K562 (cell line): Measurements from ENCODE around the gene MTRF1L. TPM values are rescaled to one million over a fixed set of nuclear protein-coding genes. Genes with fewer than 3 reads are reported as not detected.

ENCODE experiments used
- ATAC-seq: fragments of 200-7000 bp; cut with Tn5 transposase; 3 replicates; pipeline ENCODE4 v1.9.1; 2020; ENCODE audit warnings: moderate library complexity
- BruUV-seq: library from RNA; stranded (reverse); fragments of 400-500 nt; replicated peaks from 2 replicates; lab custom pipeline; 2021; lab: Mats Ljungman, UMichigan
- CTCF ChIA-PET: fragments of 300-600 bp; formaldehyde crosslinking; extraction: SDS; loops from one replicate; lab custom pipeline; 2021; ENCODE audit warnings: low intra/inter-chr PET ratio; lab: Yijun Ruan, JAX
- POLR2A ChIA-PET: fragments of 300-600, 350-650 bp; sonication (Branson Sonifier 250); formaldehyde crosslinking; extraction: SDS; loops from one replicate; lab custom pipeline; 2021; ENCODE audit warnings: antibody characterized with exemption, inconsistent platforms; lab: Yijun Ruan, JAX
- DNase-seq, 4 experiments: peaks; one replicate each; pipeline versions ENCODE4 v3.0.0 to v3.0.0-alpha.2; 2011 to 2018; ENCODE audit warnings: low spot score in 3 of 4, mixed read lengths in 3 of 4; ENCODE audit errors: extremely low read depth in 1 of 4
- FAIRE-seq: peaks from 2 replicates; lab custom pipeline; 2011; peaks lifted over from hg19 to GRCh38; lab: Jason Lieb, UNC
- H2AFZ ChIP-seq: 2 replicates; pipeline ENCODE4 v1.6.0; 2011; ENCODE audit warnings: low read depth, low read length, control low read depth, inconsistent platforms
- H3K27ac ChIP-seq: fragments of 200-600 bp; 3 replicates; pipeline ENCODE4 v1.8.0; 2011; ENCODE audit warnings: low read depth, mild to moderate bottlenecking, control low read depth, inconsistent platforms, low read length, moderate library complexity, mixed read lengths; ENCODE audit errors: extremely low read depth
- H3K27me3 ChIP-seq, 2 experiments: fragments of 300-600 bp in 1 of 2; 2 replicates in 1 of 2; 3 replicates in 1 of 2; pipeline versions ENCODE4 v1.6.0 to v1.8.0; 2011; ENCODE audit warnings: inconsistent platforms in 2 of 2, low read length in 2 of 2, mild to moderate bottlenecking in 1 of 2, mixed read lengths in 1 of 2, moderate library complexity in 1 of 2; ENCODE audit not compliant: control insufficient read depth in 2 of 2, insufficient read depth in 2 of 2
- H3K36me3 ChIP-seq: fragments of 300-600 bp; 3 replicates; pipeline ENCODE4 v1.8.0; 2011; ENCODE audit warnings: mild to moderate bottlenecking, low read length, inconsistent platforms; ENCODE audit not compliant: control insufficient read depth, insufficient read depth
- H3K4me1 ChIP-seq, 2 experiments: fragments of 200-600 bp in 1 of 2; replicated peaks in 1 of 2; 2 replicates in 1 of 2; 3 replicates in 1 of 2; pipeline versions ENCODE4 v1.5.1 to v1.8.0; 2011; ENCODE audit warnings: inconsistent platforms in 2 of 2, low read length in 2 of 2, mild to moderate bottlenecking in 1 of 2, mixed read lengths in 1 of 2, moderate library complexity in 1 of 2; ENCODE audit not compliant: control insufficient read depth in 2 of 2, insufficient read depth in 2 of 2
- H3K4me2 ChIP-seq: 2 replicates; pipeline ENCODE4 v1.6.1; 2011; ENCODE audit warnings: low read length, control low read depth, inconsistent platforms, mixed read lengths; ENCODE audit not compliant: insufficient read depth
- H3K4me3 ChIP-seq: fragments of 200-600 bp; sonication (generic), shearing (Covaris generic); 2 replicates; pipeline ENCODE4 v1.5.1; 2016; ENCODE audit warnings: control low read depth, inconsistent platforms
- H3K79me2 ChIP-seq: fragments of 200-600 bp; 3 replicates; pipeline ENCODE4 v1.8.0; 2011; ENCODE audit warnings: low read length, inconsistent platforms; ENCODE audit not compliant: control insufficient read depth, insufficient read depth
- H3K9ac ChIP-seq, 2 experiments: 2 replicates each; pipeline versions ENCODE4 v1.6.0 to v1.6.1; 2011; ENCODE audit warnings: low read depth in 2 of 2, low read length in 2 of 2, control low read depth in 1 of 2, inconsistent platforms in 1 of 2, mild to moderate bottlenecking in 1 of 2, mixed read lengths in 1 of 2; ENCODE audit not compliant: insufficient read depth in 1 of 2
- H3K9me1 ChIP-seq: one replicate; pipeline ENCODE4 v1.6.0; 2011; ENCODE audit warnings: inconsistent platforms, mild to moderate bottlenecking, low read length, moderate library complexity; ENCODE audit not compliant: control insufficient read depth, insufficient read depth
- H3K9me3 ChIP-seq: replicated peaks from 2 replicates; pipeline ENCODE4 v1.5.1; 2011; ENCODE audit warnings: low read depth, low read length, inconsistent platforms; ENCODE audit not compliant: control insufficient read depth, insufficient read depth
- H4K20me1 ChIP-seq: replicated peaks from 2 replicates; pipeline ENCODE4 v1.6.1; 2011; ENCODE audit warnings: low read length, inconsistent platforms, mixed read lengths; ENCODE audit not compliant: control insufficient read depth, insufficient read depth
- ARID4B ChIP-seq: sonication (generic); formaldehyde crosslinking; IDR thresholded peaks from 2 replicates; pipeline ENCODE4 v1.8.0; 2022; ENCODE audit warnings: mild to moderate bottlenecking, missing genetic modification reagents
- ATF3 ChIP-seq, 2 experiments: fragments of 450-650 bp in 1 of 2; sonication (generic) in 1 of 2; formaldehyde crosslinking in 1 of 2; IDR thresholded peaks in 1 of 2; conservative IDR thresholded peaks in 1 of 2; 2 replicates each; pipeline versions ENCODE4 v1.6.1 to v1.8.1; 2016 to 2023; ENCODE audit warnings: mild to moderate bottlenecking in 2 of 2, moderate library complexity in 2 of 2, inconsistent platforms in 1 of 2, missing genetic modification reagents in 1 of 2
- E2F1 ChIP-seq: sonication (generic); formaldehyde crosslinking; IDR thresholded peaks from 2 replicates; pipeline ENCODE4 v1.8.1; 2023; ENCODE audit warnings: mild to moderate bottlenecking, missing genetic modification reagents, moderate library complexity
- E2F8 ChIP-seq: fragments of 450-650 bp; IDR thresholded peaks from 2 replicates; pipeline ENCODE4 v1.7.1; 2018; ENCODE audit warnings: mild to moderate bottlenecking, low read depth; ENCODE audit not compliant: partially characterized antibody
- HES1 ChIP-seq: fragments of 450-650 bp; IDR thresholded peaks from 2 replicates; pipeline ENCODE4 v1.6.1; 2016; ENCODE audit warnings: low read depth, mild to moderate bottlenecking, moderate library complexity
- NFATC3 ChIP-seq: fragments of 450-650 bp; IDR thresholded peaks from 2 replicates; pipeline ENCODE4 v1.6.1; 2017; ENCODE audit warnings: mild to moderate bottlenecking
- NONO ChIP-seq, 2 experiments: fragments of 200-400 bp in 1 of 2; fragments of 450-650 bp in 1 of 2; formaldehyde crosslinking in 1 of 2; IDR thresholded peaks; 2 replicates each; pipeline ENCODE4 v1.6.1; 2017; ENCODE audit warnings: low read depth in 2 of 2, mild to moderate bottlenecking in 2 of 2, moderate library complexity in 2 of 2, low read length in 1 of 2
- ZBTB17 ChIP-seq: fragments of 450-650 bp; formaldehyde crosslinking; IDR thresholded peaks from 2 replicates; pipeline ENCODE4 v1.4.0; 2020; ENCODE audit warnings: mild to moderate bottlenecking
- ZNF143 ChIP-seq: sonication (generic); formaldehyde crosslinking; IDR thresholded peaks from 2 replicates; pipeline ENCODE4 v1.9.0; 2022; ENCODE audit warnings: mild to moderate bottlenecking, missing genetic modification reagents
- WGBS: fragments of 100-300 bp; shearing (Covaris generic); methylation state at CpG from one replicate; pipeline ENCODE4 v1.1.6; 2016; ENCODE audit warnings: low coverage, mixed read lengths; ENCODE audit not compliant: insufficient coverage; ENCODE audit errors: missing lambda C conversion rate; 5-methylcytosine and 5-hydroxymethylcytosine counted together
- in situ Hi-C: fragments of 300-500 bp; cut with MboI; formaldehyde crosslinking; loops from 4 replicates; pipeline ENCODE4 v1.15.0; 2018; ENCODE audit warnings: inconsistent platforms, mixed read lengths
- intact Hi-C: fragments of 100-400 bp; cut with micrococcal nuclease; formaldehyde crosslinking; loops from 2 replicates; pipeline ENCODE4 v1.14.2; 2022
- polyA plus RNA-seq, 8 experiments: library from polyadenylated mRNA; depleted of rRNA in 4 of 8; stranded (reverse) in 5 of 8; unstranded in 3 of 8; fragments of >200 nt; fragmentation: Nextera tagmentation in 2 of 8; fragmentation: Illumina TruSeq in 1 of 8; extraction: Ambion mirVana in 2 of 8; extraction: Trizol in 1 of 8; gene quantifications; 2 replicates each; pipeline versions ENCODE4 v1.2.1 to v1.2.3, GENCODE V29; 2011 to 2014; ENCODE audit warnings: inconsistent platforms in 1 of 8, missing spikeins in 1 of 8
- total RNA-seq, 7 experiments: library from RNA; depleted of rRNA in 6 of 7; stranded (reverse); fragments of >200 nt in 6 of 7; fragmentation: Illumina TruSeq in 2 of 7; extraction: Trizol in 2 of 7; gene quantifications; 2 replicates each; pipeline versions ENCODE4 v1.2.1 to v1.2.3, GENCODE V29; 2011 to 2021; ENCODE audit warnings: low replicate concordance in 1 of 7

Gene MTRF1L
- total and polyA plus RNA-seq, 9 of the 15 experiments (the other 6 are each of a cell fraction or from before 2014, with no cell fraction given): 10.7 to 34.0 (median 30.2) TPM

- Histone ChIP-seq H3K4me2 (no peak overlapping the region), H3K9me1 (no peaks in the 10 kb centered on the region), H3K9me3 (no peaks in the 10 kb centered on the region), H3K79me2 (no peaks in the 10 kb centered on the region), H3K27me3 (no peaks in the 10 kb centered on the region), H3K9ac (no peak overlapping the region), H3K36me3 (no peaks in the 10 kb centered on the region), H3K4me1 (no peaks in the 10 kb centered on the region), H3K27ac (no peak overlapping the region), H2AFZ (no peak overlapping the region), H4K20me1 (no peaks in the 10 kb centered on the region), H3K4me3 (no peak overlapping the region)
- DNase-seq: no peak
- POLR2A ChIA-PET: no interaction called here
- in situ Hi-C loops (no loop called here), intact Hi-C loops (loop anchor here (5.0 to 10.0 kb wide), 3 partner anchors 460 to 1180 kb away; no protein-coding TSS in a partner anchor)
- BruUV-seq: no TSS peak
- no peak for ATAC-seq
- WGBS: 0% methylated on average over 2 of the region's 2 CpGs
- CTCF ChIA-PET: interaction anchor here (0.6 to 2.7 kb wide), 5 partner anchors 83 to 395 kb away, joined by 3 to 27 read pairs (median 5); no protein-coding TSS in a partner anchor
- no peak for FAIRE-seq
- TF ChIP-seq E2F8 (no peak), NONO (IDR thresholded peaks at IDR 0.05; ENCODE audit: low read depth in 2 of 2, low read length in 1 of 2) (no peak), NFATC3 (no peak), ARID4B (CRISPR knock-in tag) (no peak), ATF3 (IDR thresholded peaks at IDR 0.05) (no peak), ATF3 (CRISPR knock-in tag; conservative IDR thresholded peaks at IDR 0.05) (no peak), E2F1 (no peak), ZNF143 (CRISPR knock-in tag) (no peak), ZBTB17 (CRISPR knock-in tag) (no peak), HES1 (no peak)
Observed at GRCh38 chr6:152946995-152947394, 55.5 kb downstream of the MTRF1L start.
